Measurements from ENCODE around the gene FADS1.

DNA sequence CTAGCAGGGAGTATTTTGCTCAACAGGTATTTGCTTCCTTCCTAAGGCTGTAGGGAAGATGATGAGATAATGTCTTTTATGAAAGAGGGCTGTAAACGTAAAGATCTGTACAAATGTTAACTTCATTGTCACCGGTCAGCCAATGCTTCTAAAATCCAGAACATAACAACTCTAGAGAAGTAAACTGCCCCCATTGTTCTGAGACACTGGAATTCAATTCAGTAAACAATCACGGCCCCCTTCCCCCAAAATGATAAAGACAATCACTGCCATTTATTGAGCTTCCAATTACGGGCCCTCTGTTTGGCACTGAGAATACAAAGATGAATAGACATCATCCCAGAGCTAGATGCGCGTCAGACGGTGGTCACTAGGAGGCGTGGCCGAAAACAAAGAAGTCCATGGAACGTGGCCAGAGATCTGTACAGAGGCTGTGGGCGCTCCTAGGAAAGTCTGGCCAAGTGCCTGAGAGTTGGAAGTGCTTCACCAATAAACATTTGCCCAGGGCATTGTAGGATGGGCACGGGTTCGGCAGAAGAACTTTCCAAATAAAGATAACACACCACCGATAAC is 25.0 kb downstream of the FADS1 start:
- TF ChIP-seq, protein P1, sequence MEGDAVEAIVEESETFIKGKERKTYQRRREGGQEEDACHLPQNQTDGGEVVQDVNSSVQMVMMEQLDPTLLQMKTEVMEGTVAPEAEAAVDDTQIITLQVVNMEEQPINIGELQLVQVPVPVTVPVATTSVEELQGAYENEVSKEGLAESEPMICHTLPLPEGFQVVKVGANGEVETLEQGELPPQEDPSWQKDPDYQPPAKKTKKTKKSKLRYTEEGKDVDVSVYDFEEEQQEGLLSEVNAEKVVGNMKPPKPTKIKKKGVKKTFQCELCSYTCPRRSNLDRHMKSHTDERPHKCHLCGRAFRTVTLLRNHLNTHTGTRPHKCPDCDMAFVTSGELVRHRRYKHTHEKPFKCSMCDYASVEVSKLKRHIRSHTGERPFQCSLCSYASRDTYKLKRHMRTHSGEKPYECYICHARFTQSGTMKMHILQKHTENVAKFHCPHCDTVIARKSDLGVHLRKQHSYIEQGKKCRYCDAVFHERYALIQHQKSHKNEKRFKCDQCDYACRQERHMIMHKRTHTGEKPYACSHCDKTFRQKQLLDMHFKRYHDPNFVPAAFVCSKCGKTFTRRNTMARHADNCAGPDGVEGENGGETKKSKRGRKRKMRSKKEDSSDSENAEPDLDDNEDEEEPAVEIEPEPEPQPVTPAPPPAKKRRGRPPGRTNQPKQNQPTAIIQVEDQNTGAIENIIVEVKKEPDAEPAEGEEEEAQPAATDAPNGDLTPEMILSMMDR (IDR thresholded peaks at IDR 0.05) = no peak
- TF ChIP-seq POLR2A (IDR thresholded peaks at IDR 0.05) (no peak), POLR2AphosphoS5 (IDR thresholded peaks at IDR 0.05) (no peak), EP300 (IDR thresholded peaks at IDR 0.05) (no peak)
